ENCODE data around the gene TIMM23.
"Not testable (repeated sequence)": the region's sequence is repeated elsewhere in the genome, so short reads cannot be mapped to it uniquely, and the experiment has no call there.

TIMM23 gene, protein sequence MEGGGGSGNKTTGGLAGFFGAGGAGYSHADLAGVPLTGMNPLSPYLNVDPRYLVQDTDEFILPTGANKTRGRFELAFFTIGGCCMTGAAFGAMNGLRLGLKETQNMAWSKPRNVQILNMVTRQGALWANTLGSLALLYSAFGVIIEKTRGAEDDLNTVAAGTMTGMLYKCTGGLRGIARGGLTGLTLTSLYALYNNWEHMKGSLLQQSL

DNA sequence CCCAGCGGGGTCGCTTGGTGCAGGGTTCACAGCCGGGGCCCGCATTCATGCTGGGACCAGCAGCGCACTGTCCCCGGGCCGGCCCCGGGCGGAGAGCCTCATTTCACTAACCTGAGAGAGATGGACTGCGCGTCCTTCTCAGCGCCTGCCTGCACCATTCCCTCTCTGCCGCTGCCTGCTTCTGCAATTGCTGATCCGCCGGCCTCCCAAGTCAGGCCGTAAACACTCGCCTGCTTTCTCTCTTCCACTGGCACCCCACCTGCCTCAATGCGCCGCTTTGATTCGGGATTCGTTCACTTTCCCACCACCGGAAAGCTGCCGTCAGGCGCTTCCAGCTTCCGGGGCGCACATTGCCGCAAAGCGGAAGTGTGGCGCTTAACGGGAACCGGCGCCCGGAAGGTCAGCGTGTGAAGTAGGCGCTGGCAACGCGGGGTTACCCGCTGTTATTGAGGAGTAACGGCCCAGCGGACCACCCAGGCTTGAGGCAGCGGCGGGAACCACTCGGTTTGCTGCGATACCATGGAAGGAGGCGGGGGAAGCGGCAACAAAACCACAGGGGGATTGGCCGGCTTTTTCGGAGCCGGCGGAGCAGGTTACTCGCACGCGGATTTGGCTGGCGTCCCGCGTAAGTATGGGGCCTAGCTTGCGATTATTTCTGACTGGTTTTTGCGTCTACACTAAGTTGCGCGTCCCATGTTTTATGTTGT, at the start of gene TIMM23:
TSS of gene TIMM23 (plus strand) at position 384 of the 707 bp plus-strand sequence. CDS start at position 520, 136 bp downstream.
- peak; percentile 81 for DNase-seq

DNA sequence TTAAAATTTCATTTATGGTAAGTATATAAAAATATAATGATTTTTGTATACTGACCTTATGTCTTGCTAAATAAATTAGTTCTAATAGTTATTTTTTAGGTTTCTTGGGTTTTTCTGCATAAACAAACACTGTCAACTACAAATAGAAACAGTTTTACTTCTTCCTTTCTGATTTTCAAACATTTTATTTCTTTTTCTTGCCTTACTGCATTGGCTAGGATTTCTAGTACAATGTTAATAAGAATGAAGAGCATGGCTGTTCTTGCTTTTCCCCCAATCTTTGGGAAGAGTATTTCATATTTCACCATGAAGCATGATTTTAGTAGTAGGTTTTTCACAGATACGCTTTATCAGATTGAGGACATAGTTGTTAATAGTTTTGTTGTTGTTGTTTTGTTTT, 45.5 kb upstream of the TIMM23 start:
- not testable (repeated sequence) for DNase-seq

DNA sequence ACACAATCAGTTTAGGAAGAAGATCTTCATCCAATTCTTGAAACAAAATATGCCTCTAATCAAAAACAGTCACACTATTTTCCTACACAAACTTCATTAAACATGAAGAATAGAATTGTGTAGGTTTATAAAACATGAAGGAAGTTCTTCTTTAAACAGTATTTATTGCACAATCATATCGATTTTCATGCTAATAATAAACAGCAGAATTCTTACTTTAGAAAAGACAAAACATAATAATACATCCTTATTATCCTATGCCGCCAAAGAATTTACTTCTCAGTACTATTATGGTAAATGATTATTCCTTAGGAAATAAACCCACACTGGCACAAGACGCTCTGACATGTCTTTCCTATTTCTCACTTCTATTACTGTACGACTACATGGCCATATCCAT, 41.0 kb upstream of the TIMM23 start:
- not testable (repeated sequence) for DNase-seq

DNA sequence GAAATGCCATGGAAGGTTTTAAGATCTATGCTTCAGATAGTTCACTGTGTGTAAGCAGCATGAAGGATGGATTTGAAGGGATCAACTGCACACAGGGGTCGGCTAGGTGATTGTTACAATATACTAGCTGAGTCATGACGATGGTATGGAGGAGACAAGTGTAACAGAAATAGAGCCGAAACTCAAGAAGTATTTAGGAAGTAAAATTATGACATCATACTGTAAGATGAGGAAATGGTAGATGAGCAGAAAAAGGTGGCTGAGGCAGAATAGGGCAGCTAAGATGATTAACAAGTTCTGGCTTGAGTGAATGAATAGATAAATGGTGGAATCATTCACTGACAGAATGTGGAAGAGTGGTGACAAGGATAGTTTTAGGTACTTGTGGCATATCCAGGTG, 37.5 kb upstream of the TIMM23 start:
- not testable (repeated sequence) for DNase-seq

DNA sequence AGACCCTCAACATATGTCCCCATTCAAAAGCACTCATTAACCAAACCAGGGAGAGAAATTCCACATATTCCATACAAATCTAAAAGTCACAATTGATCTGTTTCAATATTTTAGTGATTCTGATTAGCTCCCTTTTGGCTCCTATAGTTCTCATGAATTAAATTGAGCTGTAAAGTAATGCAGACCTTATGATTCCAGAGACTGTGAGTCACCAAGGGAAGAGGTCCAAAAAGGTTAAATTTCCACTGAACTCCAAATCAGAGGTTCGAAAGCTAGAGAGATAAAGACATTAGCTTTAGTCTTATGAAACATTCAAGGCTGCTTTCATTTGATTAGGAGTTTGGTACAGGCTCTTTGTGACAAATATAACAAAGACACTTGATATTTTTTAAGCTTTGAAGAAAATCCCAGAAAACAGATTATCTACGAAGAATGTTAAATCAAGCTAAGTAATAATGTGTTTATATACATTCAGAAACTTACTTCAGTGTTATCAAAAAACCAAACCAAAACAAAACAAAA, 33.1 kb upstream of the TIMM23 start:
- not testable (repeated sequence) for DNase-seq

DNA sequence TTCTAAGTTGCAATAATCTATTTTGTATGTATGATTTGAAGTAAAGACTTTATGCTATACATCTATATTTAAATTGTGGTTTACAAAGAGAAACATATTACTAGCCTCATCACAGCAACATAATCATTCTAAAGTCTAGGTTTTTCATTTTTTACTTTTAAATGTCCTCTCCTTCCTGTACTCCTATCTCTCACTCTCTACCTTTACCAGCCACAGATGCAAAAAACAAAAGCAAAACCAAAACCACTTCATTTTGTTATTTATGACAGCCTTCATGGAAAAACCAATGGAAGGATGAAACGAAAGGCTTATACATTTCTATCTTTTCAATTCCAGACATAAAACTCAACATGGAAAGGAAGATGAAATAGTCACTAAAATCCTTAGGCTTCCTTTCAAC, 31.1 kb upstream of the TIMM23 start:
- not testable (repeated sequence) for DNase-seq

DNA sequence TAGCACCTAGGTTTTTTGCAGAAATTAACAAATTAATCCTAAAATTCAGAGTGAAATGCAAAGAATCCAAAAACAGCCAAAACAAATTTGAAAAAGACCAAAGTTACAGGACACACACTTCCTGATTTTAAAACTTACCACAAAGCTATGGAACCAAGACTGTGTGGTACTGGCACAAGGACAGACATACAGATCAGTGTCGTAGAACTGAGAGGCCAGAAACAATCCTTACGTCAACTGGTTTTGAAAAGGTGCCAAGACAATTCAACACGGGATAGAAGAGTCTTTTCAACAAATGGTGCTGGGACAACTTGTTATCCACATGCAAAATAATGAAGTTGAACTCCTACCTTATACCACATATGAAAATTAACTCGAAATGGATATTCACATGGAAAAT, 26.8 kb upstream of the TIMM23 start:
- not testable (repeated sequence) for DNase-seq

DNA sequence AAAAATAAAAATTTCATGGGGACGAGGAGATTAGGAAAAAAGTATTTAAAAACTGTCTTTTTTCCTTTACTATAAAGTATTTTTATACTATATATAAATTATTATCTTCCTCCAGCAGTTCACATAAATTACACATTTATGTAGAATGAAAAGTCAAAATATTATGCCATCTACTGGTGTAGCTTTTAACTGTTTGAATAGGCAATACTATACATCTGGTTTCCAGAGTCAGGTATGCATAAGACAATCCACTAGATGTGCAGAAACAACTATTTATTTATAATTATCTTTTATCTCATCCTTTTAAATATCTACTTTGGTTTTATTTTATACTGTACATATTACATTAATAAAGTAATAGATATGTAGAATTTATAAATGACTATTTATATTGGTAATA, 24.9 kb upstream of the TIMM23 start:
- not testable (repeated sequence) for DNase-seq

DNA sequence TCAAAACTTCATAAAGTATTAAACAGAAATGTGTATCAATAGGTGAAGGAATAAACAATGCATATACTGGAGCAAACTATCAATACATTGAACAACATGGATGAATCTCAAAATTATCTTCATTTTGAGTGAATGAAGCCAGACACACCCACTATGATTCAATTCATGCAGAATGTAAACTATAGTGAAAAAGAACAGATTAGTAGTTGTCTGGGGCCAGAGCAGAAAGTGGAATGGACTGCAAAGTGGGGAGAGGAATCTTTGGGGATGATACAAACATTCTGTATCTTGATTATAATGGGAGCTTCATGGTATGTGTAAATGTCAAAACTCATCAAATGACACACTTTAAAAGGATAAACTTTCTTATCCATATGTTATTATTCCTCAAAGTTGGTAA, 23.5 kb upstream of the TIMM23 start:
- not testable (repeated sequence) for DNase-seq

DNA sequence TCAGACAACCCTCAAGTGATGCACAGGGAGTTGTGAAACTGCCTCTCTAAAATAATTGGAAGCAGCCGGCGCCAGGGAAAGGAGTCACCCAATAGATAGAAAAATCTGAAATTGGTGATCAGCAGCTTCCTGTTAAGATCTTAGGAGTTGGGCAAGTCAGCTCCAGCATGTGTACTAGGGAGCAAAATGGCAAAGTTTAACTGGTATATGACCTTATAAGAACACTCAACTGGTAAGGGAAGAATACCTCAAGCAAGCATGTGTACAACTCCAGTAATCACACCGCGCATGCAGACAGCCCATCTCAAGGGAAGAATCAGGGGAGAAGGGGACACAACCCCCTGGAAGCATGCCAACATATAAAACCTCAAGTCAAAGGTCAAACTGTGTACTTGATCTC, 17.9 kb upstream of the TIMM23 start:
- not testable (repeated sequence) for DNase-seq

DNA sequence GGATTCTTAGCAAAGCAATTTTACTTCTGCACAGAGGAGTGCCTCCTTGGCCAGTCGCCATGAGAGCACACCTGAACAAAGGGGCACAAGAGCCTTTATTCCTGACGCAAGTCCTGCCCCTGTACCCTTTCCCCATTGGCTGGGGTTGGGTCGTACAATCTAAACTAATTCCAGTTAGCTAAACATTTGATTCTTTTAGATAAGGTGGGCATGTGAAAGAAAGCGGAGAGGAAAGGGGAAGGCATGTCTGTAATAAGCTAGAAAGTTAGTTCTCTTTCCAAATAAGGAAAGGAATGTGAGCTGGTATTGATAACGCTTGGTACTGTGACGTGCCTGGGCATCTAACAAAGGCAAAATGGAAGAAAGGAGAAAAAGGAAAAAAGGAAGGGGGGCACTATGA, 15.7 kb upstream of the TIMM23 start:
- not testable (repeated sequence) for DNase-seq

DNA sequence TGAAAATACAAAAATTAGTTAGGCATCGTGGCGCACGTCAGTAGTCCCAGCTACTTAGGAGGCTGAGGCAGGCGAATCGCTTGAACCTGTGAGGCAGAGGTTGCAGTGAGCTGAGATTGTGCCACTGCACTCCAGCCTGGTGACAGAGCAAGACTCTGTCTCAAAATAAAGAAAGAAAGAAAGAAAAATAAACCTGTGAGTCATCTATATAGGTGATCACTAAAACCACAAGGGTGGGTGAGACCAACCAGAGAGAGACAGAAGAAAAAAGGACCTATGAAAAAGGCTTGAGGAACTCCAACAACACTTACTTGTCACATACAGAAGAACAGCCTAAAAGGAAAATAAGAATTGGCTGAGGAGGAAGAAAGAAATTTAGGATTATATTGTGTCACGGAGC, 14.4 kb upstream of the TIMM23 start:
- not testable (repeated sequence) for DNase-seq

DNA sequence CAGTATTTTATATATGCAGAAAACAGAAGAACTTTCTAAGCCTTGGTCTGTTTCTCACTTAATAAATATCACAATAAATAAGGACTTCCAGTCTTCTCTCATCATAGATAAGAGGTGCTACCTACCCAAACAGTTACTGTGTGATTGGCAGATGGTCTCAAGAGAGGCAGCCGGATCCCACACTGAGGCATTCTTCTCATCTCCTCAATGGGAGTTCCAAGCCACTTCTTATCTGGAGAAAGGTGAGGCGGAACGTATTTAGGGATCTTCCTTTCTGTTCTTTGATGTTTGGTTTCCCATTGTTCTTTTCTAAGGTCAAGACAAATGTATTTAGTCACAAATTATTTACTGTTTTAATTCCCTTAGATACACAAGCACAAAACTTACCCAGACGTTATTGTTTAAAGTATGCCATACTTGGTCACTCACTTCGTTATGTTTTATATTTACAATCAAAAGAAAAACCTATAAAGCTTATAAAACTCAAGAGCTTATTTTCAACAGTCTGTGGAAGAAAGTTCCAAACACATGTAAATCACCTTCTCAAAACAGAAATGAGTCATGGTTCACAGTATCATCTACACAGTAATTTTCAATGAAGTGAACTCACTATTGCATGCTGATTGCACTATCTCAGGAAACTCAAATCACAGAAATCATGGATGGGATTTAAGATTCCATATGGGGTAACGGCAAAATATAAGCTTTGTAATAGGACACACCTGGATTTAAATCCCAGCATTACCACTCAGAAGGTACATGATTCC, 9.4 kb upstream of the TIMM23 start:
- not testable (repeated sequence) for DNase-seq

DNA sequence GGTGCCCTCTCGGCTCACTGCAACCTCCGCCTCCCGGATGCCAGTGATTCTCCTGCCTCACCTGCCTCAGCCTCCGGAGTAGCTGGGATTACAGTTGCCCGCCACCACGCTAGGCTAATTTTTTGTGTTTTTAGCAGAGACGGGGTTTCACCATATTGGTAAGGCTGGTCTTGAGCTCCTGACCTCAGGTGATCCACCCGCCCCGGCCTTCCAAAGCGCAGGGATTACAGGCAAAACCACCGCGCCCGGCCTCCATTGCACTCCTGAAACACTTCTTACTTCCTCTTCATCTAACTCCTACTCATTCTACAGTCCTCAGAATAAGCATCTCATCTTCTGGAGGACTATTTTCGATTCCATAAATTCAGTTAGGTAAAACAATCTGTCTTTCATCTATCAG, 1.3 kb upstream of the TIMM23 start:
- DNase-seq, result not testable (repeated sequence)

DNA sequence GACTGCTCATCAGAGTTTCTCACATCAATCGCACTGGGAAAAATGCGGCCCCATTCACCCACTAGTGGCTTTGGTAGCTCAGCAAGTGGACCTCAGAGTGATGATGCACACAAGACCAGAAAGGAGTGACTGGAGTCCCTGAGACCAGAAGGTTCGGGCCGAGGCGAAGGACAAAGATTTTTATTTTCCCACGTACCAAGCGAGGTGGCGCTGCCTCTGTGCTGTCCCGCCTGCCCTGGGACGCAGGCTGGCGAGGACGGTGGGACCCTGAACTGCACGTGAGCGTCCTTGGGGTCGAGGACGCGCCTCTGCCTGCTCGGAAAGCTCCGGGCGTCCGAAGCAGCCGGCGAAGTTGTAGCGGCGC, 565 bp upstream of the TIMM23 start:
- DNase-seq, result not testable (repeated sequence)

DNA sequence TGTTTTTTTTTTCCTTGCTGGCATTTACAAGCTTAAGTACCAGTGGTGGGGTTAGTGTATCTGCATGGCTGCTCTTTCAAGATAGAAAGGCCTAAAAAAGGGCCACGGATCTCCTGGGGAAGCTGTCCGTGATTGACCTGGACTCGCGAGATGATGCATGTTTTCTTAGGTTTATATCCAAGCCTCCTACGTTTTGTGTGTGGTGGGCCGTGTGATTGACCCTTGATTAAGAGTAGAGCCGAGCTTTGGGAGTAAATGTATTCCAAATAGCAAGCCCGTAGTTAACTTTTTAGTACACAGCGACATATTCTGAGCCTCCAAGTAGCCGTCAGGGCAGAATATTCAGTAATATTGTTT, 502 bp downstream of the TIMM23 start:
- DNase-seq, result not testable (repeated sequence)

DNA sequence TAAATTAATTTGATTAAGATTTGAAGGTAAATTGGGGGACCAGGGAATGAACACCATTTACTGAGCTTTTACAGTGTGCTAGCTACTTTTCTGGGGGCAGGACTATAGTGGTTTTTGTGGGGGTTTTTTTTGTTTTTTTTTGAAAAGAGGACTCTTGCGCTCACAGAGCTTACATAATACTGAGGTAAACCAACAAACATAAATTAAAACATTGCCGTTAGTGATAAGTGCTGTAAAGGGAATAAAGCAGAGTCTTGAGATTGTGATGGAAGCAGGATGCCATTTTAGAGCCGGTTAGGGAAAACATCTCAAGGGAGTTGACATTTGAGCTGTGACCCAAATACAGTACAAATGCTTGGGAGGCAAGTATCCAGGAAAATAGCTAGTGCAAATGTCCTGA, 1.8 kb downstream of the TIMM23 start:
- not testable (repeated sequence) for DNase-seq

DNA sequence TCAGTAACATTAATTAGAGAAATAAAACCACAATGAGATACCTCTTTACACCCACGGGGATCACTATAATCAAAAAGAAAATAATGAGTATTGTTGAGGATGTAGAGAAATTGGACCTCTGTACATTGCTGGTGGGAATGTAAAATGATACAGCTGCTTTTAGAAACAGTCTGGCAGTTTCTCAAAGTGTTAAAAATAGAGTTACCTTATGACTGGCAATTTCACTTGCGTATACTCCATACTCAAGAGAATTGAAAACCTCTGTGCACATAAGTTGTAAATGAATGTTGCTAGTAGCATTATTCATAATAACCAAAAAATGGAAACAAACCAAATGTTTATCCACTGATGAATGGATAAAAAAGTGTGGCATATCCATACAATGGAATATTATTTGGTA, 6.3 kb downstream of the TIMM23 start:
- DNase-seq, result not testable (repeated sequence)

DNA sequence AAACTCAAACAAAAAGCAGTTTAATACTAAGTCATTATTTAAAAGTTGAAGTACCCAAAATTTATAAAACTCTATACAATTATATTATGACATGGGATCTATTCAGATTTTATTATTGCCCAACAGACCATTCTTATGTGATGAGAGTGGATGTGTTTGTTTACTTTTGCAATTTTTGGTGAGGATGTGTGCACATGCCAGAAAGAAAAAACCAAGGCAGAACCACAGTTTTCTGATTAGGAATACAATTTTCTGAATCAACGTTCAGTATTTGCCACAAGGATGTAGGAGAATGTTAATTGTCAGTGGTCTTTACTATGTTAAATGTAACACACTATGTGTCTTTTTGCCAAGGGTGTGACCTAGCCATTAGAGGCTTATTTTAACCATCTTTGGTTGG, 9.1 kb downstream of the TIMM23 start:
- DNase-seq, result not testable (repeated sequence)

DNA sequence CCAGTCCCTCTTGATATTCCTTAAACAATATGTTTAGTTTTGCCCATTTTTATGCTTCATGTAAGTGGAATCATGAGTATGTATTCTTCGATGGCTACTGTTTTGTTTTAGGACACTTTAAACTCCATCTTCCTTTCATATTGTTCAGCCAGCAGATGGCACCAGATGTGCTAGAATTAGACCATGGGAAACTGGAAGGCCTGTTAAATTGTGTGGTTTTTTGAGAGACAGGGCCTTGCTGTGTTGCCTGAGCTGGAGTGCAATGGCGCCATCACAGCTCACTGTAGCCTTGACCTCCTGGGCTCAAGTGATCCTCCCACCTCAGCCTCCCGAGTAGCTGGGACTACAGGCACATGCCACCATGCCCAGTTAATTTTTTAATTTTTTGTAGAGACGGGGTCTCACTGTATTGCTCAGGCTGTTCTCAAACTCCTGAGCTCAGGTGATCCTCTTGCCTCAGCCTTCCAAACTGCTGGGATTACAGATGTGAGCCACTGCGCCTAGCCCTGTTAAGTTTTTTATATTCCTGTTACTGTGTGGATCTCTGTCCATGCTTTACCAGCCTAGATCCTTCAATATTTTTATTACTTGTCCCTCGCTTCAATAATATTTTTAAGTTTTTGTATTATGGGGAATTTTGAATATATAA, 11.4 kb downstream of the TIMM23 start:
- DNase-seq, result not testable (repeated sequence)

DNA sequence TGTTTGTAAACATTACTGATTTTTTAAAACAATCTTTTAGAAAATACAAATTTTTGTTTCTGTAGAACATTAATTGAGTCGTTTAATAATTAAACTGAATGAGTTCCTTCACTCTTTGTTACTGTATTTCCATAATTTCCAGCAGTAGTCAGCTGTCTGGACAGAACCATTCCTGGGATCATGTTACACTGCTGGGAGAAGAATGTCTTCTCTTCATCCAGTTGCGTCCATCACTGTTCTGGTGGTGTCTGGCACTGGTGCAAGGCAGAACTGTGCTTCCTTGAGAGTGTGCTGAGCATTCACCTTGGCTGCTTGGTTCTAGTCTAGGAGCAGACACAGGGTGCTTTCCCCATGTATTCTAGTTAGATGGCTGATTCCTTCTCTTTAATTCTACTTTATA, 12.2 kb downstream of the TIMM23 start:
- not testable (repeated sequence) for DNase-seq

DNA sequence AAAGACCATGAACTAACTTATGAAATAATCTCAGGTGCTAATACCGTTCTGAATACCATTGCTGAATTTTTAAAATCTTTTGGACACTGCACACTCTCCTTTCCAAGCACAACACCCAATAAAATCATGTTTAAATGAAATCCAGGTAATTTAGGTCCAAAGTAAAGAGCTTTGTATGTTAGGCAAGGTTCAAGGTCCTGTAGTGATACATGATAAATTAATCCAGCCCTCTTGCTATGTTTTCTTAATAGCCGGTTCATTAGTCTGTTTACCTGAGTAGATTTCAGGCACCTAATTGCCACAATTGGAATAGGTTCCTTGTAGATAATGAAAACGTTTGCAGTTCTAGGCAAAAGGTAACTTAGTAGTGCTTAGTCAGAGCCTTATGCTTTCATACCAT, 13.3 kb downstream of the TIMM23 start:
- not testable (repeated sequence) for DNase-seq

DNA sequence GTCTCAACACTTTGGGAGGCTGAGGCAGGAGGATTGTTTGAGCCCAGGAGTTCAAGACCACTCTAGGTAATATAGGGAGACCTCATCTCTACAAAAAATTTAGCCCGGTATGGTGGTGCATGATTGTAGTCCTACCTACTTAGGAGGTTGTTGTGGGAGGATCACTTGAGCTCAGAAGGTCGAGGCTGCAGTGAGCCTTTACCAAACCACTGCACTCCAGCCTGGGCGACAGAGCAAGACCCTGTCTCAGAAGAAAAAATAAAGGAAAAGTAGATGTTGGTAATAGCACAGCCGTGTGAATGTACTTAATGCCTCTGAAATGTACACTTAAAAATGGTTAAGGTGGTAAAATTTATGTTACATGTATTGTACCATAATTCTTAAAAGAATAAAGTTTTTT, 25.3 kb downstream of the TIMM23 start:
- DNase-seq, result no peak
